GM13977 (cell line): ENCODE data around the gene TTLL5.

ENCODE experiments used
- DNase-seq: peaks from one replicate; pipeline ENCODE4 v3.0.0; 2012; ENCODE audit warnings: low spot score
- in situ Hi-C: fragments of 300-500 bp; cut with MboI; formaldehyde crosslinking; loops from one replicate; pipeline ENCODE4 v1.12.0; 2022; ENCODE audit warnings: low sequenced_read_pairs, low pct_unique_long_range_greater_than_20kb, mixed read lengths, inconsistent platforms; ENCODE audit not compliant: unreplicated experiment
- TF ChIP-seq, protein P1 (sequence below): IDR thresholded peaks from 2 replicates; pipeline ENCODE4 v1.5.1; 2012; ENCODE audit warnings: mild to moderate bottlenecking, control low read depth; ENCODE audit not compliant: insufficient read depth; ENCODE audit errors: extremely low read depth, missing control alignments

TTLL5 gene

GRCh38 chr14:75636100-75636692 lies 24.9 kb upstream of the TTLL5 start:
- in situ Hi-C loops, result no loop called here
- TF ChIP-seq, protein P1, sequence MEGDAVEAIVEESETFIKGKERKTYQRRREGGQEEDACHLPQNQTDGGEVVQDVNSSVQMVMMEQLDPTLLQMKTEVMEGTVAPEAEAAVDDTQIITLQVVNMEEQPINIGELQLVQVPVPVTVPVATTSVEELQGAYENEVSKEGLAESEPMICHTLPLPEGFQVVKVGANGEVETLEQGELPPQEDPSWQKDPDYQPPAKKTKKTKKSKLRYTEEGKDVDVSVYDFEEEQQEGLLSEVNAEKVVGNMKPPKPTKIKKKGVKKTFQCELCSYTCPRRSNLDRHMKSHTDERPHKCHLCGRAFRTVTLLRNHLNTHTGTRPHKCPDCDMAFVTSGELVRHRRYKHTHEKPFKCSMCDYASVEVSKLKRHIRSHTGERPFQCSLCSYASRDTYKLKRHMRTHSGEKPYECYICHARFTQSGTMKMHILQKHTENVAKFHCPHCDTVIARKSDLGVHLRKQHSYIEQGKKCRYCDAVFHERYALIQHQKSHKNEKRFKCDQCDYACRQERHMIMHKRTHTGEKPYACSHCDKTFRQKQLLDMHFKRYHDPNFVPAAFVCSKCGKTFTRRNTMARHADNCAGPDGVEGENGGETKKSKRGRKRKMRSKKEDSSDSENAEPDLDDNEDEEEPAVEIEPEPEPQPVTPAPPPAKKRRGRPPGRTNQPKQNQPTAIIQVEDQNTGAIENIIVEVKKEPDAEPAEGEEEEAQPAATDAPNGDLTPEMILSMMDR, result no peak
- no peak for DNase-seq

- DNase-seq, result no peak
- in situ Hi-C loops, result no loop called here
- TF ChIP-seq, protein P1, result no peak
These were observed 20.2 kb upstream of the TTLL5 start for GRCh38 chr14:75640876-75641275.

DNA sequence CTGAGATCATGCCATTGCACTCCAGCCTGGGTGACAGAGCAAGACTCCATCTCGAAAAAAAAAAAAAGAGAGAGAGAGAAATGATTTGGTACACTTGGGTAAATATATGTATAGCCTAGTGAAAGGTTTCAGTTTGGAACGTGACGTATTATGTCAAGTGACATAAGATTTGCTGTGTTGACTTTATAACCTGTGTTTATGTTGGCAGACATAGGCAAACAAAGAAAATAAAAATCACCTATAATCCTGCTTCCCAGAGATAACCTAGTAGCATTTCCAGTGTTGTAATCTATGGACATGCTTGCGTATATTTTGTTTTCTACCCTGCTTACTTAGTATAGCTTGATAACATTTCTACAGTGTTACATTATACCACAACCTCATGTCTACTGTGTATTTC lies 17.1 kb upstream of the TTLL5 start:
- TF ChIP-seq, protein P1, result no peak
- in situ Hi-C loops, result no loop called here
- no peak for DNase-seq

- in situ Hi-C loops, result loop anchor here (5.0 kb wide), 1 partner anchor 68 kb away; the partner anchor contains the start of gene FLVCR2
- TF ChIP-seq, protein P1, result no peak
- DNase-seq, result no peak
These were observed 16.0 kb upstream of the TTLL5 start for GRCh38 chr14:75645056-75645455.

DNA sequence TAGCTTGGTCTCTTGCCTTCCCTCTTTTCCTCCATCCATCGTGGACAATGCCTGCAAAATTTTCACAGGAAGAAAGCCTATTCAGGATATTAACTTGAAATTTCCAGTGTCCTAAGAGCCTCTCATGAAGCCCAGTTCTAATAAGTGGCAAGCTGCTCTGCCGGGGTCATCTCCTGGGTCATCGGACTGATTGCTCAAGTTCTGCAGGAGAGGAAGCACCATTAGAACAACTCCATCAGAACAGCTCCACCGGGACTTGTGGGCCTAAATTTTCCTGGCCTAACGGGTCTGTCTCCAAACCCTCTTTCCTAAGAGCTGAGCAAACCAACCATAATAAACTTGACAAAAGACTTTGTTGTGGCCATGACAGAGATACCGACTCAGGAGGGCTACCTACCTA lies 14.3 kb upstream of the TTLL5 start:
- DNase-seq, result no peak
- in situ Hi-C loops, result loop anchor here (5.0 kb wide), 1 partner anchor 69 kb away; the partner anchor contains the start of gene FLVCR2

GRCh38 chr14:75647640-75648039 lies 13.4 kb upstream of the TTLL5 start:
- no peak for DNase-seq
- TF ChIP-seq, protein P1, result no peak
- in situ Hi-C loops, result loop anchor here (5.0 kb wide), 1 partner anchor 70 kb away; the partner anchor contains the start of gene FLVCR2

More for the DNA sequence above, 14.3 kb upstream of the TTLL5 start:
- TF ChIP-seq, protein P1, result no peak
